Kidney epithelial cell (primary cell): ENCODE measurements around the gene STIMATE. TPM values are rescaled to one million over a fixed set of nuclear protein-coding genes. Genes with fewer than 3 reads are reported as not detected.

ENCODE experiments used
- DNase-seq: peaks from one replicate; pipeline ENCODE4 v3.0.0-alpha.2; 2010; ENCODE audit warnings: low read depth
- H3K27me3 ChIP-seq: 2 replicates; pipeline ENCODE4 v1.6.0; 2011; ENCODE audit warnings: low read length; ENCODE audit not compliant: control insufficient read depth, insufficient read depth
- H3K36me3 ChIP-seq: 2 replicates; pipeline ENCODE4 v1.5.1; 2011; ENCODE audit warnings: low read length; ENCODE audit not compliant: control insufficient read depth, insufficient read depth
- H3K4me3 ChIP-seq: 2 replicates; pipeline ENCODE4 v1.5.1; 2011; ENCODE audit warnings: low read depth, mild to moderate bottlenecking, control low read depth, low read length
- total RNA-seq: library from RNA; depleted of rRNA; stranded (reverse); fragments of >200 nt; gene quantifications from 2 replicates; pipeline ENCODE4 v1.2.3, GENCODE V29; 2015
- TF ChIP-seq, protein P1 (sequence below): IDR thresholded peaks from 2 replicates; pipeline ENCODE4 v1.5.1; 2011; ENCODE audit warnings: mild to moderate bottlenecking, moderate library complexity, low read length, control low read depth, inconsistent platforms; ENCODE audit not compliant: insufficient read depth, poor library complexity, severe bottlenecking

Gene STIMATE
- total RNA-seq, 1 donor from 2014 or later = 15.2 TPM

DNA sequence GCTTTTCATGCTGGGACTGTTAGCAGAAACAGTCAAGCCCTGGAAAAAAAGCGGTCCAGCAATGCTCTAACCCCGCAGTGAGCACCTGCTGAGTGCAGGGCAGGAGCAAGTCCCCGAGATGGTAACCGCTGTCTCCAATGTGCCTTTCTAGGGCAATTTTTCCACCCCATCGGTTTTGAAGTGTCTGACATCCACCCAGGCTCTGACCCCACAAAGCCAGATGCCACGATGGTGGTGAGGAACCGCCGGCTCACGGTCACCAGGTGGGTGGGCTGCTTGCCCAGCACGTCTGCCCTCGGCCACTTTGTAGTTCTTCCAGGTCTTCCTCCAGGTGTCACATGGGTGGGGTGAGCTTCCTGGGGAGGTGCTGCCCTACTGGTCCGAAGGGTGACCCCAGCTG lies 106.0 kb downstream of the STIMATE start:
- no peak overlapping the region for H3K4me3 ChIP-seq
- TF ChIP-seq, protein P1, sequence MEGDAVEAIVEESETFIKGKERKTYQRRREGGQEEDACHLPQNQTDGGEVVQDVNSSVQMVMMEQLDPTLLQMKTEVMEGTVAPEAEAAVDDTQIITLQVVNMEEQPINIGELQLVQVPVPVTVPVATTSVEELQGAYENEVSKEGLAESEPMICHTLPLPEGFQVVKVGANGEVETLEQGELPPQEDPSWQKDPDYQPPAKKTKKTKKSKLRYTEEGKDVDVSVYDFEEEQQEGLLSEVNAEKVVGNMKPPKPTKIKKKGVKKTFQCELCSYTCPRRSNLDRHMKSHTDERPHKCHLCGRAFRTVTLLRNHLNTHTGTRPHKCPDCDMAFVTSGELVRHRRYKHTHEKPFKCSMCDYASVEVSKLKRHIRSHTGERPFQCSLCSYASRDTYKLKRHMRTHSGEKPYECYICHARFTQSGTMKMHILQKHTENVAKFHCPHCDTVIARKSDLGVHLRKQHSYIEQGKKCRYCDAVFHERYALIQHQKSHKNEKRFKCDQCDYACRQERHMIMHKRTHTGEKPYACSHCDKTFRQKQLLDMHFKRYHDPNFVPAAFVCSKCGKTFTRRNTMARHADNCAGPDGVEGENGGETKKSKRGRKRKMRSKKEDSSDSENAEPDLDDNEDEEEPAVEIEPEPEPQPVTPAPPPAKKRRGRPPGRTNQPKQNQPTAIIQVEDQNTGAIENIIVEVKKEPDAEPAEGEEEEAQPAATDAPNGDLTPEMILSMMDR = no peak
- peaks cover 5% of the 10 kb centered on the region for H3K27me3 ChIP-seq
- DNase-seq = no peak
- H3K36me3 ChIP-seq = no peaks in the 10 kb centered on the region

DNA sequence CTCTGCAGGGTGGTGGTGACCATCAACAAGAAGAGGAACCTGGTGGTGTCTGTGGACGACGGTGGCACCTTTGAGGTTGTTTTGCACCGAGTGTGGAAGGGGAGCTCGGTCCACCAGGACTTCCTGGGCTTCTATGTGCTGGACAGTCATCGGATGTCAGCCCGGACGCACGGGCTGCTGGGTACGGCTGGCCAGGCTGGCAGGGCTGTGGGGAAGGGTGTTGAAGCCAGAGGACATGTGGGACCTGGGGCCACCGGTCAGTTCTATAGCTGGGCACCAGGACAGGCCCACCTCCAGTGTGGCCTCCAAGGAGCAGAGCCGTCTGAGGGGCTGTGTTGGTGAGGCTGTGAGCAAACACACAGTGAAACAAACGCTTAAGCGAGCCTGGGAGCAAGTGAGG lies 106.6 kb downstream of the STIMATE start:
- Histone ChIP-seq H3K27me3 (peaks cover 5% of the 10 kb centered on the region), H3K36me3 (no peaks in the 10 kb centered on the region), H3K4me3 (no peak overlapping the region)
- no peak for DNase-seq
- TF ChIP-seq, protein P1 = no peak

DNA sequence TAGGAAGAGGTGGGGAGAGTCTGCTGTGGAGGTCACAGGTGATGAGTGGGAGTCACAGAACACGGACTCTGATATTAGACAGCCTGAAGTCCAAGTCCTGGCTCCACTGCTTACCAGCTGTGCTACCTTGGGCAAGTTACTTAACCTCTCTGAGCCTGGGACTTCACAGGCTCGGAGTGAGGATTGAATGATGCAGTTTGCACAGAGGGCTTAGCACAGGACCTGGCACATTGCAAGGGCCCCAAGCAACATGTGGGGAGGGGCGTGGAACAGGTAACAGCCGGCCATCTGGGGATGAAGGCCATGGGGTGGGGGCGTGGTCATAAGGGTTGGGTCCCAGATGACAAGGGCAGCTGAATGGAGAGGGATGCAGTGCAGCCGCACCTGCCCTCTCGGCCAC lies 107.0 kb downstream of the STIMATE start:
- Histone ChIP-seq H3K36me3 (no peaks in the 10 kb centered on the region), H3K4me3 (no peak overlapping the region), H3K27me3 (peaks cover 5% of the 10 kb centered on the region)
- DNase-seq = no peak
- TF ChIP-seq, protein P1 = no peak

DNA sequence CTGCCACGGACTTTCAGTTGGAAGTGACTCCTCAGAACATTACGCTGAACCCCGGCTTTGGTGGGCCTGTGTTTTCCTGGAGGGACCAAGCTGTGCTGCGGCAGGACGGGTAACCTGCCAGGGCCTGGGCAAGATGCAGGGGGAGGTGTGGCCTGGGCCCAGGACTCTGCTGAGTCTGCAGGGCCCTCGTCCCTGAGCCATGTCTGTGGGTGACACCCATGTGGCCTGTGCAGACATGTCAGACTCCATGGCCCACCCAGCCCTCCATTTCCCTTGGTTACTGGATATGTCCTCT lies 107.7 kb downstream of the STIMATE start:
- TF ChIP-seq, protein P1 = no peak
- H3K36me3 ChIP-seq = no peaks in the 10 kb centered on the region

DNA sequence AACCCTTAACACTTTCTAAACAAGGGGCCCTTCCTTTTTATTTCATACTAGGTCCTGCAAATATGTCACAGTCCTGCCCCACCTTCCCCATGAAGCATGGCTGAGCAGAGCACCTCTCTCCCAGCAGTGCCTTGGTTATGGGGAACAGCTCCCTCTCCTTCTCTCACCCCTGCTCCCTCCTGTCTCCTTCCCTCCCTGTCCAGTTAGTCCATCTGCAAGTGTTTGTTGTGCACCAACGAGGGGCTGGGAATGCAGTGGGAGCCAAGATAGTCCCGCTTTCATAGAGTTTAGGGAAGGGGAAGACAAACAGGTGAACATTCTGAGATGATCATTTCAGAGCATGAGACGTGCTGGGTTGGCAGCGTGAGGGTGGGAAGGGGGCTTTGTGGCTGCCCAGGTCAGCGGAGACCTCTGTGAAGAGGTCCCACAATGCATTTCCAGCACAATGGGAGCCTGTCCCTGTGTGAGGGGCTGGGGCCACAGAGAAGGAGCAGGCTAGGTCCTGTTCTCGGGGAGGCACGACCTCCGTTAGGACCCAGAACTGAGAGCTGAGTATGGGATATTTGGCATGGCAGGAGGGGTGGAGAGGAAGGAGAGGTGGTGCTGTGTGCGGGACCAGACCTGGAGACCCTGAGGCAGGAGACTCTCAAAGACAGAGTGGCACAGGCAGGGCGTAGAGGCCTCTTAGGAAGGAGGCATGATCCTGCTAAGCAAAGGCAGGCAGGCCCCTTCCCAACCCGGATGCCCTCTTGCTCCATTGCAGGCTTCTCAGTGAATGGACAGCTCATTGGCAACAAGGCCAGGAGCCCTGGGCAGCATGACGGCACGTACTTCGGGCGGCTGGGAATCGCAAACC lies 108.2 kb downstream of the STIMATE start:
- DNase-seq = no peak
- Histone ChIP-seq H3K4me3 (no peak overlapping the region), H3K36me3 (no peaks in the 10 kb centered on the region), H3K27me3 (peaks cover 5% of the 10 kb centered on the region)
- TF ChIP-seq, protein P1 = no peak

More for the DNA sequence above, 107.7 kb downstream of the STIMATE start:
- DNase-seq = no peak
- Histone ChIP-seq H3K27me3 (peaks cover 5% of the 10 kb centered on the region), H3K4me3 (no peak overlapping the region)
